Body of pancreas (tissue), 4 donors: ENCODE measurements around the gene ADAMTSL1.

Source experiments
- CTCF ChIP-seq, 7 experiments: fragments of 450-650 bp in 4 of 7; fragments of 200-600 bp in 3 of 7; sonication (generic) in 3 of 7; IDR thresholded peaks; one replicate each; pipeline ENCODE4 v1.5.1; 2016 to 2019; ENCODE audit warnings: antibody characterized with exemption in 7 of 7
- POLR2A ChIP-seq, 3 donors: fragments of 450-650 bp; IDR thresholded peaks; one replicate each; pipeline ENCODE4 v1.6.1; 2016; ENCODE audit warnings: antibody characterized with exemption in 3 of 3, mild to moderate bottlenecking in 2 of 3

- TF ChIP-seq CTCF (IDR thresholded peaks at IDR 0.05) (no peak), POLR2A (IDR thresholded peaks at IDR 0.05) (no peak)
These were observed 376.1 kb downstream of the ADAMTSL1 start for GRCh38 chr9:18849890-18850677.
